AG10803 (cell line): ENCODE results near the gene ARID3A.

Experiments used
- DNase-seq: peaks from one replicate; pipeline ENCODE4 v3.0.0; 2010; ENCODE audit warnings: low read depth
- H3K4me3 ChIP-seq: 2 replicates; pipeline ENCODE4 v1.5.1; 2011; ENCODE audit warnings: mild to moderate bottlenecking, low read length, control low read depth
- CTCF ChIP-seq: conservative IDR thresholded peaks from 2 replicates; pipeline ENCODE4 v1.5.1; 2011; ENCODE audit warnings: mild to moderate bottlenecking, low read length, control low read depth, inconsistent platforms

ARID3A gene

GRCh38 chr19:925087-925525 is 729 bp upstream of the ARID3A start:
- H3K4me3 ChIP-seq: peak overlapping the region; percentile 79
- TF ChIP-seq CTCF: no peak
- DNase-seq: peak; percentile 29

- H3K4me3 ChIP-seq: peak overlapping the region; percentile 79
- TF ChIP-seq CTCF: no peak
These were observed 421 bp downstream of the ARID3A start for GRCh38 chr19:926323-926588.

GRCh38 chr19:926589-927350 is 935 bp downstream of the ARID3A start:
- TF ChIP-seq CTCF: no peak
- peak; percentile 56 for DNase-seq
- H3K4me3 ChIP-seq: peak overlapping the region; percentile 79

More at GRCh38 chr19:926323-926588, 421 bp downstream of the ARID3A start:
- no peak for DNase-seq

GRCh38 chr19:927351-927779 is 1.5 kb downstream of the ARID3A start:
- no peak for TF ChIP-seq CTCF
- H3K4me3 ChIP-seq: peak overlapping the region; percentile 79
- DNase-seq: no peak

- TF ChIP-seq CTCF: no peak
- DNase-seq: no peak
- peak overlapping the region; percentile 79 for H3K4me3 ChIP-seq
These were observed 2.1 kb downstream of the ARID3A start for GRCh38 chr19:927780-928401.

GRCh38 chr19:928471-929202 is 2.8 kb downstream of the ARID3A start:
- peak; percentile 31 for DNase-seq
- no peak for TF ChIP-seq CTCF
- H3K4me3 ChIP-seq: peak overlapping the region; percentile 12; the same call in 1 of the 2 replicates
